Subcutaneous adipose tissue (tissue), 4 donors: ENCODE data around the gene TNFRSF17. TPM values are rescaled to one million over a fixed set of nuclear protein-coding genes. Genes with fewer than 3 reads are reported as not detected.

Experiments
- CTCF ChIP-seq: fragments of 450-650 bp; IDR thresholded peaks from one replicate; pipeline ENCODE4 v1.5.1; 2016; ENCODE audit warnings: low read depth, mild to moderate bottlenecking, control low read depth, antibody characterized with exemption, moderate library complexity
- total RNA-seq, 4 donors: library from RNA; depleted of rRNA; stranded (reverse); fragments of >200 nt; gene quantifications; one replicate each; pipeline ENCODE4 v1.1.0, GENCODE V29; 2016

Gene TNFRSF17
- total RNA-seq, 4 donors from 2014 or later: not detected

- no peak for TF ChIP-seq CTCF
These were observed 2.3 kb downstream of the TNFRSF17 start for GRCh38 chr16:11967195-11967911.

- no peak for TF ChIP-seq CTCF
These were observed 3.6 kb downstream of the TNFRSF17 start for GRCh38 chr16:11968577-11968976.

- no peak for TF ChIP-seq CTCF
These were observed 7.1 kb downstream of the TNFRSF17 start for GRCh38 chr16:11972128-11972527.

GRCh38 chr16:11973070-11973469 lies 8.1 kb downstream of the TNFRSF17 start:
- no peak for TF ChIP-seq CTCF

- no peak for TF ChIP-seq CTCF
These were observed 11.9 kb downstream of the TNFRSF17 start for GRCh38 chr16:11976850-11977375.

- TF ChIP-seq CTCF: no peak
These were observed 12.5 kb downstream of the TNFRSF17 start for GRCh38 chr16:11977376-11978041.

- TF ChIP-seq CTCF: no peak
These were observed 13.1 kb downstream of the TNFRSF17 start for GRCh38 chr16:11978080-11978479.
